NCI-H446 treated with DMSO at 0.1 percent for 48 hours (cell line): Measurements from ENCODE around the gene WDR72.
A peak's percentile ranks its signal among the peaks of the same experiment; 100 is the strongest.
"Not testable (repeated sequence)": the region's sequence is repeated elsewhere in the genome, so short reads cannot be mapped to it uniquely, and the experiment has no call there.

Experiments used
- DNase-seq: peaks from one replicate; lab custom pipeline; 2025; lab: John Stamatoyannopoulos, UW

Gene WDR72

GRCh38 chr15:53589520-53590057 lies 169.9 kb downstream of the WDR72 start:
- DNase-seq, result no peak

DNA sequence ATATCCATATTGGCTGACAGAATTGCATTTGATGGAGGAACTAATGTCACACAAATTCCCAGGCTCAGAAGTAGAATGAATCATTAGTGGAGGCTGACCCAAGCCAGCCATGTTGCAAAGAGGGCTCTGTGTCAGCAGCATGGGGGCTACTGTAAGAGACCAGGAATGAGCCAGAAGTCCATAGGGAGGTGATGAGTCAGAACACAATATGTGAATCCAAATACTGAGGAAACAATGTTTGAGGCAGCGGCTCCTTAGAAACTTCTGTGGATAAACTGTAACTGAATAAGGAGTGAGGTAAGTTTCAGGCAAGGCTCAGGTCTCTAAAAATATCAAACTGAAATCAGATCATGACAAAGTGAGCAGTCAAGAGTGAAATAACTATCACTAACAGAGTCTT lies 170.7 kb downstream of the WDR72 start:
- no peak for DNase-seq

DNA sequence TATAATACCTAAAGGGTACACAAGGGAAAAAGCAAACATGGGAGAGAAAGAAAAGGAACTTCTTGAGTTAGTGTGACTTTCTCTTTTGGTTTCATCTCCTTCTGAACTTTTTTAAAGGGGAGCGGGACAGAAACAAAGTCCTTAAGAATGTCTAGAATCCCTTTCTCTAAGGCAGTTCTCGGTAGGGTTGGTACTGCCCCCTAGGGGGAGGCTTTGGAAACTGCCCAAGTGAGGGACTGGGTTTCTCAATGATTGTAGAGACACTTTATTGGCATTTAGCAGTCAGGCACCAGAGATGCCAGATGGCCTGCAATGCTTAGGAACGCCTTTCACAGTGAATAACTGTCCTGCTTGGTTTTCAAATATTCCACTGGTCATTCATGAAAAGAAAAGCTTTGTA lies 172.7 kb downstream of the WDR72 start:
- DNase-seq, result peak; percentile 4

GRCh38 chr15:53581513-53581912 lies 177.9 kb downstream of the WDR72 start:
- DNase-seq, result no peak

DNA sequence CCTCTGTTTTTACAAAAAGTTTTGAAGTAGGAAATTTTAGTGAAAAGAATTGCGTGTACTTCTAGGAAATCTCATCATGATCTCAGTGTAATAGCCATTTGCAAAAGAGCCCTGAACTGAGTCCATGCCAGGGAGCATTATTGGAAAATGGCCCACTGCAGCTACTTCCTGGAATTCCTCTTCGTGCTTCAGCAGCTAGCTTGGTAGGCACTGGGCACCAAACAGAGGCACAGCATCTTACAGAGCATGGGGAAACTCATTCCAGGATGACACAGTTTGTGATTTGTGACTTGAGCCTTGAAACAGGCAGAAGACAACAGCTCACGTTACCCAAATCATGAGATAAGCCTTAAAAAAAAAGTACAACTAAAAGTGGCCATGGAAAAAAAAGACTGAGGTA lies 179.1 kb downstream of the WDR72 start:
- DNase-seq, result peak; percentile 35

DNA sequence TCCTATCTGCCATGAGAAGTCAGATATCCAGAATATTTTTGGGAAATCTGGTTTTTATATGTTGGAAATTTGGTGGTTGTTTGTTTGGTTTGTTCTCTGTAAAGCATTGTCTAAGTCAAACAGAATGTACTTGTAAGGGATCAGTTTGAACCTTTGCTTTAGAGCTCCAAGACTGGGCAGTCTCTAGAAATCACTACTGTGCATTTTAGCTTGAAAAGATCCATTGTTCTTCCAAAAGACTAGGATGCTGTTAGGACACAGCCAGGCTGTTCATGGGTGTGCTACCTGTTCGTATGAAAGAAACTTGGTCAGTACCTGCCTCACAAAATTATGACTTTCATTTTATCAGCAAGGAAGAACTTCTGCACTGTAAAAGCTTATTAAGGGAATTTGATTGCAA lies 182.6 kb downstream of the WDR72 start:
- no peak for DNase-seq

GRCh38 chr15:53573091-53573490 lies 186.4 kb downstream of the WDR72 start:
- no peak for DNase-seq

- DNase-seq, result no peak
Observed at GRCh38 chr15:53569751-53570480, 189.5 kb downstream of the WDR72 start.

GRCh38 chr15:53566912-53567311 lies 192.6 kb downstream of the WDR72 start:
- no peak for DNase-seq

DNA sequence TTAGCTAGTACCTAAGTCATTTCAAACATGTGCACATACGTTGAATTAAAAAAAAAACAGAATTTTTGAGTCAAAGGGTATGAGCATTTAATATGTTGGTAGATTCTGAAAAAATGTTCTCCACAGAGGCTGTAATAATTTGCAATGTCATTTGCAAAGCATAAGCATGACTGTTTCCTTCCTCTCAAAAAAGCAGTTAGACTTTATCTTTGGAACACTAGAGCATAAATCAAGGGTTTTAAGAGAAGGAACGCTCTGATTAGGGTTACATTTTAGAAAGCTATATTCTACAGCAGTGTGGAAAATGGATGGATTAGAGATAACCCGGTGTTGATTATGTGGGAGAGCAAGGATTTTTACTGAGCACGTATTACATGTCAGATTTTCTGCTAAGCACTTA lies 193.7 kb downstream of the WDR72 start:
- DNase-seq, result no peak

- DNase-seq, result no peak
Observed at GRCh38 chr15:53564647-53565046, 194.8 kb downstream of the WDR72 start.

DNA sequence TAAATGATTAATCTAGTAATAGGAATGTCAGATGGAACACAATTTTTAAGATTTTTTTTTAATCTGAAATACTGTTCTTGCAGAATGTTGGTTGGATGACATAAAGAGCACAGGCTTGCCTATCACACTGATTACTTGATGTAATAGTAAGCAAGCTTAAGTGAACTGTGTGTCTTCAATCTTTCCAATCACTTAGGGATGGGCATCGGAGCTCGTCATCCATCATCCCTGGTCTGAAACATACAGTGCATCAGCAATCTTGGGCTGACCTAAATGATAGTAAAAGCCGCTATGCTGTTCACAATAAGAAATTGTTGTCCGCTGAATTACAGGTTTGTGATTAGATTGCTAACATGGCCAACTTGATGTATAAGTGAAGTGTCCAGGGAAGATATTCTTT lies 195.8 kb downstream of the WDR72 start:
- DNase-seq, result no peak

DNA sequence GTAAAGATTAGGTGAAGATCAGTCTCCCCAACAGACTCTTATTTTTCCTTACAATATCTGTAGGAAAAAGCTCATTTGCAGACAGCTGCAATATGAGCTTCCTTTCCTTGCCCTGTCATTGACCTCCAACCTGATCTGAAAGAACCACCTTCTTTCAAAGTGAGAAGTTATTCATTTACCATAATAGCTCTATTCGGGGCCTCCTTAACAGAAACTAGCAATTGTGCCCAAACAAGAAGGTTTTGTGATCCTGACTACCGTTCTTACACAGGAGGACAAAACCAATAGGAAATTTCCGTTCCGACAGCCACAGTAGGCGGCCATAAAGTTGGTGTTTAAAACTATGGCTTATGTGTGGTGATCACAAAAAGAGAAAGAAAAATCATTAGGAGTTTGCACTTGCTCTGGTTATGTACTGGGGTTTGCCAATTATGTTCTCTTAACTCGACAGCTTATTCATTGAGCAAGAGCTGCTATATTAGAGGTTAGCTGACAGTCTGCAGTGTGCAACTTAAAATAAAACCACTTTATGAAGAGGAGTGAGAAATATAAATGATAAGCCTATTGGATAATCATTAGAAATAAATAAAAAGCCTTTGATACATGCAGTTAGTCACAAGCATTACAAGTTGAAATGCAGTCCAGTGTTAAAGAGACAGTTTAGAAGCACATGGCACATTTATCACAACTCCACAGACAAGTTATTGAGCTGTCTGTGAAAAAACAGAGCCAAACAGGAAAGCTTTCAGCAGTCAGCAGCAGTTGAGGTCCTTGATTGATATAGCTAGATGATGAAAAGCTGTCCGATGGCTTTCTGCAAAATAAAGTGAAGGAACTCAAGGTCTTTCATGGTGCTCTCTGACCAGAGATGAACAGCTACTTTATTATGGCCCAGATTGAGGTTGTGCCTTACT lies 199.8 kb downstream of the WDR72 start:
- DNase-seq, result no peak

- DNase-seq, result no peak
Observed at GRCh38 chr15:53558384-53558783, 201.1 kb downstream of the WDR72 start.

GRCh38 chr15:53555226-53555625 lies 204.2 kb downstream of the WDR72 start:
- no peak for DNase-seq

GRCh38 chr15:53549697-53550305 lies 209.7 kb downstream of the WDR72 start:
- no peak for DNase-seq

GRCh38 chr15:53548236-53548635 lies 211.2 kb downstream of the WDR72 start:
- DNase-seq, result no peak

- not testable (repeated sequence) for DNase-seq
Observed at GRCh38 chr15:53540626-53541300, 218.7 kb downstream of the WDR72 start.

GRCh38 chr15:53539878-53540277 lies 219.6 kb downstream of the WDR72 start:
- DNase-seq, result no peak

- no peak for DNase-seq
Observed at GRCh38 chr15:53536479-53537120, 222.9 kb downstream of the WDR72 start.

- DNase-seq, result no peak
Observed at GRCh38 chr15:53535886-53536285, 223.6 kb downstream of the WDR72 start.
